Gastrocnemius medialis (tissue), 4 donors: ENCODE data around the gene TTC39A. TPM values are rescaled to one million over a fixed set of nuclear protein-coding genes. Genes with fewer than 3 reads are reported as not detected.

Experiments
- ATAC-seq, 2 donors: fragments of 150-250 bp; one replicate each; pipeline ENCODE4 v1.9.1; 2016
- DNase-seq, 2 donors: peaks; one replicate each; pipeline ENCODE4 v3.0.0-alpha.2; 2019
- H3K27ac ChIP-seq, 4 donors: fragments of 200-600 bp; sonication (generic); 1 replicate in 1 of 4; 2 replicates in 3 of 4; pipeline ENCODE4 v1.5.1; 2016 to 2018; ENCODE audit warnings: mild to moderate bottlenecking in 2 of 4, moderate library complexity in 1 of 4
- H3K27me3 ChIP-seq, 3 donors: fragments of 200-600 bp; sonication (generic) in 2 of 3; 1 replicate in 1 of 3; 2 replicates in 2 of 3; pipeline versions ENCODE4 v1.5.1 to v1.6.0; 2016 to 2019; ENCODE audit warnings: mild to moderate bottlenecking in 1 of 3, moderate library complexity in 1 of 3
- H3K36me3 ChIP-seq, 2 donors: fragments of 200-600 bp; sonication (generic) in 1 of 2; one replicate each; pipeline ENCODE4 v1.5.1; 2017 to 2018
- H3K4me1 ChIP-seq, 2 donors: fragments of 200-600 bp; sonication (generic) in 1 of 2; one replicate each; pipeline ENCODE4 v1.5.1; 2016 to 2017; ENCODE audit warnings: mild to moderate bottlenecking in 2 of 2
- H3K4me3 ChIP-seq, 4 donors: fragments of 200-600 bp; sonication (generic) in 3 of 4; 1 replicate in 1 of 4; 2 replicates in 3 of 4; pipeline ENCODE4 v1.5.1; 2016 to 2019; ENCODE audit warnings: mild to moderate bottlenecking in 2 of 4
- H3K9me3 ChIP-seq, 3 donors: fragments of 200-600 bp; sonication (generic) in 2 of 3; 1 replicate in 1 of 3; 2 replicates in 2 of 3; pipeline ENCODE4 v1.5.1; 2016 to 2019
- POLR2A ChIP-seq, 2 donors: fragments of 450-650 bp; IDR thresholded peaks; one replicate each; pipeline ENCODE4 v1.6.1; 2017; ENCODE audit warnings: antibody characterized with exemption in 2 of 2, mild to moderate bottlenecking in 2 of 2, moderate library complexity in 2 of 2
- in situ Hi-C, 4 donors: fragments of 200-750 bp; cut with MboI; loops; one replicate each; pipeline versions ENCODE4 v1.15.0 to v1.8.0; 2017; ENCODE audit warnings: low sequenced_read_pairs in 4 of 4
- intact Hi-C: fragments of 100-400 bp; cut with DNase I; formaldehyde crosslinking; loops from one replicate; pipeline ENCODE4 v1.15.1; 2023; ENCODE audit warnings: low total_unique reads
- total RNA-seq, 4 donors: library from RNA; depleted of rRNA; stranded (reverse); fragments of >200 nt; gene quantifications; one replicate each; pipeline versions ENCODE4 v1.1.0 to v1.2.3, GENCODE V29; 2016
- TF ChIP-seq, protein P1 (sequence below), 5 experiments: fragments of 450-650 bp in 3 of 5; fragments of 200-600 bp in 2 of 5; sonication (generic) in 2 of 5; IDR thresholded peaks in 4 of 5; conservative IDR thresholded peaks in 1 of 5; 1 replicate in 4 of 5; 2 replicates in 1 of 5; pipeline ENCODE4 v1.5.1; 2016 to 2019; ENCODE audit warnings: antibody characterized with exemption in 5 of 5, mild to moderate bottlenecking in 3 of 5, moderate library complexity in 3 of 5

Gene TTC39A
- 10 to 100 TPM in 2 of 4 donors, 1 to 10 TPM in 2; 4.1 to 13.1 (median 8.2) TPM for total RNA-seq

DNA sequence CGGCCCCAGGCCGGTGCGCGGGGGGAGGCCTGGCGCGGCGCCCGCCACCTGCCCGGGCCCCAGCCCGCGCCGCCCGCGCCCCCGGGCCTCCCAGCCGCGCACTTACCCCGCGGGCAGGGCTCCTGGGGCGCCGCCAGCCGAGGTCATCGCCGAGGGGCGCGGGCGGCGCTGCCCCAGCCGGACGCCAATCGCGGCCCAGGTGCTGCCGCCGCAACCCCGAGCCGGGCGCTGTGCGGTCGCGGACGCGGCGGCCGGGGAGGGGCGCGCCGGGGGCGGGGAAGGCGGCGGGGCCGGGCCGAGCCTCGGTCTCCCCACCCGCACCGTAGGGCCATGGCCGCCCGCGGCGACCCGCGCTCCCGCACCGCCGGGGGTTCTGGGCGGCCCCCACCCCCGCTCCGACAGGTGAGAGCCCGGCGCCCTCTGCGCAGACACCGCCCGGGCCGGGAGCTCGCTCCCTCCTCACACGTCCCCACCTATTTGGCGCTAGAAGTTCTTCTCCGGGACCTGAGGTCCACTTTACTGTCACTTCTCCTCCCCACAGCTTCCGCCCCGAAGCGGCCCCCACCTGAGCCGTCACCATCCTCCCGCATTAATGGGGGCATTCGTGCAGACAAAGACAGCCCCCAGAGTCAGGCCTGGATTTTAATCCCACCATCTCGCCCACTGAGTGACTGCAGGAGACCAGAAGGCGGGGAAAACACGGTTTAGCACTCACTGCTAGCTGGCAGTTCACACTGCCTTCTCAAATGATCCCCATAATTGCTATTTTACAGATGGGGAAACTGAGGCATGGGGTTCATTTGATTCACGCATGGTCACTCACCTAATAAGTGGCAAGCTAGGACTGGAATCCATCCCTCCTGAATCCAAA, at the start of gene TTC39A:
TSS of gene TTC39A (minus strand) at position 232 of the 871 bp plus-strand sequence. CDS start at position 147, 85 bp downstream.
- ATAC-seq, result peak; percentile 28 to 37

DNA sequence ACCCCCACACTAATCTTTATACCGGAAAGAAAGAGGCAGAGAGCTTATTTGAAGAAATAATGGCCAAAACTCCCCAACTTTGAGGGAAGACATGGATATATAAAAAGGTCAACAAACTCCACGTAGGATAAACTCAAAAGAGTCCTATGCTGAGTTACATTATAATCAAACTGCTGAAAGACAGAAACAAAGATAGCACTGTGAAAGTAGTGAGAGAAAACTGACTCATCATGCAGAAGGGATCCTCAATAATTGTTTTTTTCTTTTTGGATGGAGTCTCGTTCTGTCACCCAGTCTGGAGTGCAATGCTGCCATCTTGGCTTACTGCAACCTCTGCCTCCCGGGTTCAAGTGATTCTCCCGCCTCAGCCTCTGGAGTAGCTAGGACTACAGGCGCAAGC, 48.5 kb upstream of the TTC39A start:
- peaks cover 0 to 22% of the 10 kb centered on the region in 2 donors for H3K36me3 ChIP-seq
- no peaks in the 10 kb centered on the region for H3K4me1 ChIP-seq
- in situ Hi-C loops, result no loop called here
- no peak for TF ChIP-seq POLR2A (IDR thresholded peaks at IDR 0.05)
- TF ChIP-seq, protein P1, sequence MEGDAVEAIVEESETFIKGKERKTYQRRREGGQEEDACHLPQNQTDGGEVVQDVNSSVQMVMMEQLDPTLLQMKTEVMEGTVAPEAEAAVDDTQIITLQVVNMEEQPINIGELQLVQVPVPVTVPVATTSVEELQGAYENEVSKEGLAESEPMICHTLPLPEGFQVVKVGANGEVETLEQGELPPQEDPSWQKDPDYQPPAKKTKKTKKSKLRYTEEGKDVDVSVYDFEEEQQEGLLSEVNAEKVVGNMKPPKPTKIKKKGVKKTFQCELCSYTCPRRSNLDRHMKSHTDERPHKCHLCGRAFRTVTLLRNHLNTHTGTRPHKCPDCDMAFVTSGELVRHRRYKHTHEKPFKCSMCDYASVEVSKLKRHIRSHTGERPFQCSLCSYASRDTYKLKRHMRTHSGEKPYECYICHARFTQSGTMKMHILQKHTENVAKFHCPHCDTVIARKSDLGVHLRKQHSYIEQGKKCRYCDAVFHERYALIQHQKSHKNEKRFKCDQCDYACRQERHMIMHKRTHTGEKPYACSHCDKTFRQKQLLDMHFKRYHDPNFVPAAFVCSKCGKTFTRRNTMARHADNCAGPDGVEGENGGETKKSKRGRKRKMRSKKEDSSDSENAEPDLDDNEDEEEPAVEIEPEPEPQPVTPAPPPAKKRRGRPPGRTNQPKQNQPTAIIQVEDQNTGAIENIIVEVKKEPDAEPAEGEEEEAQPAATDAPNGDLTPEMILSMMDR (IDR thresholded peaks at IDR 0.05 in 4 of 5, conservative IDR thresholded peaks at IDR 0.05 in 1 of 5), result no peak
- ATAC-seq, result no peak
- no peak overlapping the region for H3K4me3 ChIP-seq
- no peak for DNase-seq
- intact Hi-C loops, result no loop called here
- no peak overlapping the region for H3K27ac ChIP-seq
- H3K27me3 ChIP-seq, result no peaks in the 10 kb centered on the region
- H3K9me3 ChIP-seq, result no peaks in the 10 kb centered on the region

More for the DNA sequence above, at the start of gene TTC39A:
- Histone ChIP-seq H3K4me1 (peaks cover 7 to 12% of the 10 kb centered on the region in 2 donors), H3K9me3 (no peaks in the 10 kb centered on the region), H3K27me3 (no peaks in the 10 kb centered on the region), H3K27ac (peak within 1 kb of the TSS; percentile 31 to 74 (median 66)), H3K4me3 (peak within 1 kb of the TSS; percentile 52 to 70 (median 62)), H3K36me3 (no peaks in the 10 kb centered on the region)
- intact Hi-C loops (no loop called here), in situ Hi-C loops (no loop called here)
- TF ChIP-seq, protein P1 (IDR thresholded peaks at IDR 0.05 in 4 of 5, conservative IDR thresholded peaks at IDR 0.05 in 1 of 5), result no peak
- TF ChIP-seq POLR2A (IDR thresholded peaks at IDR 0.05), result no peak
- DNase-seq, result no peak

DNA sequence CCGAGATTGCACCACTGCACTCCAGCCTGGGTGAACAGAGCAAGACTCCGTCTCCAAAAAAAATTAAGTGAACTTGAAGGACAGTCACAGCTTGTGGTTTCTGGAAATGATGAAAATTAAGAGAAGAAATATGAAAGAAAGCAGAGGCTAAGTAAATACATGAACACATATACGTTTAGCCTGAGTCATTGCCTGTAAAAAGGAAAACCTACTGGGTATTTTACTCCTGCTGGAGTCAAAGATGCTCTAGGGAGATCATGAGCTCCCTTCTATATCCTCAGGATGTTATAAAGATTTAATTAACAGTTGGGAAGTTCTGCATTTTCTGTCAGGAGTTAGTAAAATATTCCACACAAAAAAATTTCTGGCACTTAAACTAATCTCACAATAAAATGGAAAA, 43.5 kb upstream of the TTC39A start:
- in situ Hi-C loops (no loop called here), intact Hi-C loops (no loop called here)
- no peak overlapping the region for H3K27ac ChIP-seq
- no peaks in the 10 kb centered on the region for H3K27me3 ChIP-seq
- peaks cover 0 to 31% of the 10 kb centered on the region in 2 donors for H3K36me3 ChIP-seq
- H3K9me3 ChIP-seq, result no peaks in the 10 kb centered on the region
- ATAC-seq (no peak), DNase-seq (no peak)
- TF ChIP-seq POLR2A (IDR thresholded peaks at IDR 0.05), result no peak
- TF ChIP-seq, protein P1 (IDR thresholded peaks at IDR 0.05 in 4 of 5, conservative IDR thresholded peaks at IDR 0.05 in 1 of 5), result no peak
- no peak overlapping the region for H3K4me3 ChIP-seq
- no peaks in the 10 kb centered on the region for H3K4me1 ChIP-seq

DNA sequence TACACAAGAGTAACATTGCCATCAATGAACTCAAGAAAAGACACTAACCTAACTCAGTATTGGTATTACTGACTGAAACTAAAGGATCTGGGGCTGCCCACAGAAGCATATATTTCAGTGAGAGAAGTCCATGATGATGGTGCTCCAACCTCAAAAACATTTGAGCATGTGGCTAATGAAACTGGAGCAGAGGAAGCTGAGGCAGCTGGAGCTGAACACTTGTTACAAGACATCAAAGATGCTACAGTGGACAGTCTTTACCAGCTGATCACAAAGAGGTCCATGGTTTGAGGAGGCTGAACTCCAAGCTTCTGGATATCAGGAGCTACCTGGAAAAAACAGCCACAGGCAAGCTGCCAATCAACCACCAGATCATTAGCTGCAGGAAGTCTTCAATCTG, 42.2 kb upstream of the TTC39A start:
- TF ChIP-seq, protein P1 (IDR thresholded peaks at IDR 0.05 in 4 of 5, conservative IDR thresholded peaks at IDR 0.05 in 1 of 5), result no peak
- no peak for TF ChIP-seq POLR2A (IDR thresholded peaks at IDR 0.05)

More for the DNA sequence above, 42.2 kb upstream of the TTC39A start:
- Histone ChIP-seq H3K4me3 (no peak overlapping the region), H3K27me3 (no peaks in the 10 kb centered on the region), H3K9me3 (no peaks in the 10 kb centered on the region), H3K36me3 (peaks cover 0 to 31% of the 10 kb centered on the region in 2 donors), H3K27ac (no peak overlapping the region), H3K4me1 (no peaks in the 10 kb centered on the region)
- ATAC-seq (no peak), DNase-seq (no peak)
- in situ Hi-C loops (no loop called here), intact Hi-C loops (no loop called here)
